ENCODE data around the gene IQCH.

The IQCH gene

DNA sequence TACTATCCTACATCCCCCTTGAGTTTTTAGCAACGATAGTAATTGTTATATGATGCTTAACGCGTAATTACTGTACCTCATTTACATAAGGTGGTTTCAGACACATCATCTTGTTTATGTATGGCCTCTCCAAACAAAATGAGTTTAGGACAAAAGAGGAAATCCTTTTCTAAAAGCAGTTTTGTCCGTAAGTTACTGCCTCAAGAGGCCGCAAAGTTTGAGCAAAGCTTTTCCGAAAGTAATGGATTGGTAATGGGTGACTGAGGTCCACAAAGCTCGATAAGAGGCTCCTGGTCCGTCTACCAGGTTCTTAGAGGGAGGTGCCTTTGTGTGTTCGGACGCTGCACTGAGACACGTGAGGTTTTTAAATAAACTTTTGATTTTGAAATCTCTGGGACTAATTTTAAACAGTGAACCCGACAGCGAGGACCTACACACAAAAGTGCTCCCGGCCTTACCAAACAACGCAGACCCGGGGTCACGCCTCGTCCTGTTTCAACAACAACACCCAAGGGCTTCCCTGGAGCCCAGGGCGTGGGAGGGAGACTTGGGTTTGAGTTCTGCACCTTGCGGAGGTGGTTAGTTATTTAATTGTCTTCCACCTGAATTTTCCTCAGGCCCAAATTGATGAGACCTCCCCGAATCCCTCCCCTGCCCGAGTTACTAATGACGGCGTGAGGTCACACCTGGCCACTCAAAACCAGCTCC, 265.9 kb downstream of the IQCH start:
- FAIRE-seq = no peak
- DNase-seq (ENCODE audit: insufficient read length, low spot score) = no peak

DNA sequence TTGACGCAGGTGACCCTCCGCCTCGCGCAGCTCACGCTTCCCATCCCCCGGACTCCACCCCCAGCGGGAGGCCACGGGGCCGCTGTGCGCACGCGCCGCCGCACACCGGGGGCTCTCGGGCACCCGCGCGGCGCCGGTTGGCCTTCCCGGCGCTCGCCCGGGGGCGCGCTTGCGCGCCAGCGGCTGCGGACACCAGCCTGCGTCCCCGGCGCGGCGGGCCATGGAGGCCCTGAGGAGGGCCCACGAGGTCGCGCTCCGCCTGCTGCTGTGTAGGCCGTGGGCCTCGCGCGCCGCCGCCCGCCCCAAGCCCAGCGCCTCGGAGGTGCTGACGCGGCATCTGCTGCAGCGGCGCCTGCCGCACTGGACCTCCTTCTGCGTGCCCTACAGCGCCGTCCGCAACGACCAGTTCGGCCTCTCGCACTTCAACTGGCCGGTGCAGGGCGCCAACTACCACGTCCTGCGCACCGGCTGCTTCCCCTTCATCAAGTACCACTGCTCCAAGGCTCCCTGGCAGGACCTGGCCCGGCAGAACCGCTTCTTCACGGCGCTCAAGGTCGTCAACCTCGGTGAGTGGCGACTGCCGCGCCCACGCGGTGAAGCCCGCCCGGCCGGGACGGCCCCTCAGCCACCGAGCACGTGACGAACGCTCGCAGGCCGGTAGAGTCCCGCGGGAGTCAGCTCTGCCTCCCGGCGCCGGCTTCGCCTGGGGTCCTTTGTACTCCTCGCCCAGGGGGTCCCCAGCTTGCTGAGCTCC, 266.6 kb downstream of the IQCH start, which contains the start of gene C15orf61:
Gene C15orf61, plus strand, starts transcription at position 103 of the 754 bp plus-strand sequence. Its CDS starts 118 bp downstream, at position 221.
- DNase-seq (ENCODE audit: insufficient read length, low spot score) (peak; percentile 97), FAIRE-seq (peak; percentile 86)

DNA sequence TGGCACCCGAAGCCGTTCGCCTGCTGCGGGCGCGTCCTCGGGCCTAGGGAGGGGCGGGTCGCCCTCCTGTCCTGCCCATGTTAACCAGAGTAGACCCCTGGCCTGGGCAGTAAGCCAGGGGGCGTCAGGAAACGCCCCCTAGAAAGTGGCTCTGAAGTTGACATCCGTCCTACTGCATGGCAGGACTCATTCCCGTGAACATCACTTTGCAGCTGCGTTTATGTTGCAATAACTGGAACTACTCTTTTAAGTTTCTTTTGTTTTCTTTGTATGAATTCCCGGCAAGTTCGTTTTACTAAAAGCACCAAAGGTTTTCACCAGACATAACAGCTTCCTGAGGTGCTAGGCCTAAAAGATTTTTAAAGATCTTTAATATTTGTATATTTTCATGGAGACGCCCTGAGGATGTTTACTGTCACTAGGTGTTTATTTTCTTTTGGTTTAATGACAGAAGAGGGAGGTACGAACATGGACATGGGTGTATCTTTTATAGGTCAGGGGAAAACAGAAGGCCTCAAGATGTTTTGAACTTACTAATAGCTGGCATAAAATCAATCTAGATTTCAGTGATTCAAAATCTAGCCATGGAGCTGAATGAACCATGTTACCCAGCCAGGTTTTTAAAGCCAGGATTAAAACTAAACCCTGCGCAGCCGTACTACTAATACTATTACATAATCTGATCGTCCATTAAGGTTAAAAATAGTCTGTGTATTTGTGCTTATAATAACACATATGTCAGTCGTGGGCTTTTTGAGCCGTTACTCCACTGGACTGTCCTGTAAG, 267.4 kb downstream of the IQCH start:
- DNase-seq (ENCODE audit: insufficient read length, low spot score) (no peak), FAIRE-seq (peak; percentile 38)

GRCh38 chr15:67523330-67523729, 268.7 kb downstream of the IQCH start:
- FAIRE-seq = no peak
- DNase-seq (ENCODE audit: insufficient read length, low spot score) = no peak

GRCh38 chr15:67524235-67524634, 269.6 kb downstream of the IQCH start:
- FAIRE-seq = no peak
- DNase-seq (ENCODE audit: insufficient read length, low spot score) = no peak

DNA sequence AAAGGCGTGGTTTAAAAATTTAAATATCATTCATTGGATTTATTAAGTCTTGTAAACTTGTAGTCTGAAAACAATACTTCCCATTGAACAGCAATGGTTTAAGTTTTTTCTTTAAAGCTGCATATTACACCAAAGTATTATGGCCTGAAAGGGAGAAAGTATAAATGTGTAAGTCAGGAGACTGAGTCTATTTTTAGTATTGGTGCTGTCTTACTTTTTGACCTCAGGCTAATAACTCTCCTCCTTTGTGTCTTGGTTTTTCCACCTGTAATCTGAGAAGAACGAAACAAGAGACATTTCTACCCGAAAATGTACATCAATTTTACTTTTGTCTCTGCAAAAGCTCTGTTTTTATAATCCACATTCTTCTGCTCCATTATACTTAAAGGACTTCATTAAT, 273.9 kb downstream of the IQCH start:
- FAIRE-seq (no peak), DNase-seq (ENCODE audit: insufficient read length, low spot score) (no peak)

DNA sequence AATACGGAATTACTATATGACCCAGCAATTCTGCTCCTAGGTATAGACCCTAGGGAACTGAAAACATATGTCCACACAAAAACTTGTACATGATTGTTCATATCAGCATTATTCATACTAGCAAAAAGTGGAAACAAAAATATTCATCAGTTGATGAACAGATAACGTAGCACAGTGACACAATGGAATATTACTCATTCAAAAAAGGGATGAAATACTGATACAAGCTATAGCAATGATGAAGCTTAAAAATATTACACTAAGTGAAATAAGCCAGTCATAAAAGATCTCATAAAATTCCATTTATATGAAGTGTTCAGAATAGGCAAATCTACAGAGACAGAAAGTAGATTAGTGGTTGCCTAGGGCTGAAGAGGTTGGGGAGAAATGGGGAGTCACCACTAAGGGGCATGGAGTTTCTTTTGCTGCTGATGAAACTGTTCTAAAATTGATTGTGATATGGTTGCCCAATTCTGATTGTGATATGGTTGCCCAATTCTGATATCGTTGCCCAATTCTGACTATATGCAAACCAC, 276.9 kb downstream of the IQCH start:
- no peak for DNase-seq (ENCODE audit: insufficient read length, low spot score)
- FAIRE-seq = peak; percentile 31

- DNase-seq (ENCODE audit: insufficient read length, low spot score) (no peak), FAIRE-seq (no peak)
These were observed 279.3 kb downstream of the IQCH start for GRCh38 chr15:67533873-67534272.

- DNase-seq (ENCODE audit: insufficient read length, low spot score) = no peak
- no peak for FAIRE-seq
These were observed 279.8 kb downstream of the IQCH start for GRCh38 chr15:67534360-67534759.

DNA sequence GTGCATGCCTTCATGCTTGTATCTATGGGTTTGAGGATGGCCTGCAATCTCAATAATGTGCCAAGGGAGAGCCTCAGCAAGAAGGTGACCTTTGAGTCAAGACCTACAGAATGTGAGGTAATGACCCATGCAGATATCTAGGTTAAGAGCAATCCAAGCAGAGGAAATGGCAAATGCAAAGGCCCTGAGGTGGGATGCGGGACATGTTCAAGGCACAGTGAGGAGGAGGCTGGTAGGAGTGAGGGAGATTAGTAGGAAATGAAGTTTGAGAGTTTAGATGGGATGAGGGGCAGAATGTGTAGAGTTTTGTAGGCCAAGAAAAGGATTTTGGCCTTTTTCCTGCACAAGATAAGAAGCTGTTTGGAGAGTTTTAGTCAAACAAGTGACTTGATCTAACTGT, 283.2 kb downstream of the IQCH start:
- DNase-seq (ENCODE audit: insufficient read length, low spot score) (no peak), FAIRE-seq (no peak)

DNA sequence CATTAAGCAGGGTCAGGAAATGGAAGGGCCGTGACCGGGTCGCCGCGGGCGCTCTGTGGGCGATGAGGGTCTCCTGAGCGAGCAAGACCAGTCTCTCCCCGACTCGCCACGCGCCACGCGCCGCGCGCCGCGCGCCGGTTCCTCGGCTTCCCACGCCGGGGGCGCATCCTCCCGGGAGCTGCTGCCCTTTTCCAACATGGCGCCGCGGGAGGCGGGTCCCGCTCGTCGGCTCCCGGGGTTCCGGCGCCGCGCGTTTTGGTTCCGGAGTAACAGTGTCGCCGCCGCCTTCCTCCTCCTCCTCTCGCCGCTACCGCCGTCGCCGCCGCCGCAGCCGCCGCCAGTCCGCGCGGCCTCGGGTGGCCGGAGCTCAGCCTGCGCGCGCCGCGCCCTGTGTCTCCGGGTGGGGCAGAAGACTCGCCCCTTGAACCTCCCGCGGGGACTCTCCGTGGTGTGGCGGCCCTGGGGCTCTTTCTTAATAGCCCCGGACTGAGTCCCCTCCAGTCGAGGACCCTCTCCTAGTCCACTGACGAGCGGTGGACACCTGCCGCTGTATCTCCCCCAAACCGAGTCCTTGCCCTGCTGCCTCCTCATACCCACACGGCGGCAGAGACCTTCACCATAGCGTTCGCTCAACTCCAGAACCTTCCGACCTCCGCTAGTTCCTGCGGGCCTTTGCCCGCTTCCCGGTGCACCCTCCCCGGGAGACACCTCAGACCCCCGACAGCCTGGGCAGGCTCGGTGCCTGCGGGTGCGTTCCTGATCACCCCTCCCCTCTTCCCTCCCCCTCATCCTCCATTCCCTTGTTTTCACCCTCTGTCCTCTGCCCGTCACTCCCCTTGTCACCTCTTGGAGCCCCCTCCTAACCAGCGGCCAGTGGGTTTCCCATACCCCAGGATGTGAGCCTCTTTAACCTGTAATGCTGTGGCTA, 288.1 kb downstream of the IQCH start, which contains the start of gene MAP2K5:
Gene MAP2K5, plus strand, starts transcription at position 284 of the 928 bp plus-strand sequence. Its CDS starts 633 bp downstream, at position 917.
- DNase-seq (ENCODE audit: insufficient read length, low spot score) (peak; percentile 82), FAIRE-seq (peak; percentile 72)

DNA sequence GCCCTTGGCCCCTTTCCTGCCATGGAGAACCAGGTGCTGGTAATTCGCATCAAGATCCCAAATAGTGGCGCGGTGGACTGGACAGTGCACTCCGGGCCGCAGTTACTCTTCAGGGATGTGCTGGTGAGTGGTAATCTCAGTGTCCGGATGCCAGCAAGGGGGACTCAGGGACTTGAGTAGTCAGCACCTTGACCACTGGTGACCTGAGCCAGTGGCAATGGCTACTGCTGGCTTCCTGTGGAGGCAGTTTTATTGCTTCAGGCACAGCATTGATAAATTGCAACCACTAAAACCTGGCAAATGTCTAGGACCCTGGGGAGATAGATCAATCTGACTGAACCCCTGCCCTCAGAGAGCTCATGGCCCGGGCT, 288.7 kb downstream of the IQCH start:
- FAIRE-seq (no peak), DNase-seq (ENCODE audit: insufficient read length, low spot score) (peak; percentile 30)

DNA sequence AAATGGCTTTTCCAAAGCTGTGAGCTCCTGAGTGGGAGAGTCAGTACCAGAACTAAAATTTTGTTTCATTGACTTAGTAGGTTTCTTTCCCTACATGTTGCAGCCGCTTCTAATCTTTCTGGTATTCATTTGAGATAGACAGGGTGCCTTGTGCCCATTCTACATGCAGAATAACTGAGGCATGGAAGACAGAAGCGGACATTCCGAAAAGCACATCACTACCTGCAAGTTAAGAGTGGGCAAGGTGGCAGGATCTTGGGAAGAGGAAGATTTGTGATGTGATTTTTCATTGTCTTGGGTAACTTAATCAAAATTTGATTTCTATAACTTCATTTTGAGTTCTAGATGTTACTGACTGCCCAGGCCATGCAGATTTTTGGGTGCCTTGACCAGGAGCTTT, 289.9 kb downstream of the IQCH start:
- no peak for FAIRE-seq

DNA sequence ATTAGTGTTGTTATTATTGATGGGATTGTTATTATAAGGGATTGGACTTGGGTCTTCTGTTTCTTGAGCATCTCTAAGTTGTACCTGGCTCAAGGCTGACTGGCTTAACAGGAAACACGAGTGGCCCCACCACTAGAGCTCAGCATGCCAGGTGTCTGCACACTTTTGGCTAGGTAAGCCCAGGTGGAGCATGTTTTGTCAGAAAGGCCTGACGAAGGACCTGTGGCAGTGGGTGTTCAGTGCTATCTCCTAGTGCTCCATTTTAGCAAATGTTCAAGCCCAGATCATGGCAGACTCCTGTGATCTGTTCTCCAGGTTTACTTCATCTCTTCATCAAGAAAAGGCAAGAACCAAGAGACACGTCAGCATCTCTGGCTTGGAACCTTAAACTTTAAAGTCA, 291.3 kb downstream of the IQCH start:
- DNase-seq (ENCODE audit: insufficient read length, low spot score) (no peak), FAIRE-seq (no peak)

More for the DNA sequence above, 289.9 kb downstream of the IQCH start:
- no peak for DNase-seq (ENCODE audit: insufficient read length, low spot score)

- no peak for DNase-seq (ENCODE audit: insufficient read length, low spot score)
- FAIRE-seq = no peak
These were observed 292.5 kb downstream of the IQCH start for GRCh38 chr15:67547064-67547463.

DNA sequence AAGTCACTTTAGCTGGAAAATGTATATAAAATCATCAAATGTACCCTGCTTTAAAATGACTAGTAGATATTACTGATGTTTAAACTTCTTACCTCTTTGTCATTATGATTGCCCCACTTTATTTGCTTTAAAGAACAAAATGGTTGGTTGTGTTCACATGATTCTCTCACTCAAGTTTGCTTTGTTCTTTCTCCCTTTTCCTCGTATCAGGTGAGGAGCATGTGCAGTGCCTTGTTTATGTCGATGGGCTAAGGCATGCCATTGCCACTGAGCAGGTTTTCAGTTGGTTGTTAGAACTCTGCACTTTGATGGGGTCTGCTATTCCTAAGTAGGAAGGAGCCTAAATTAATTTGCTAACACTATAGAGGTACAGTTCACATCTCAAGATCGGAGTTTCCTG, 293.2 kb downstream of the IQCH start:
- no peak for DNase-seq (ENCODE audit: insufficient read length, low spot score)
- FAIRE-seq = no peak

DNA sequence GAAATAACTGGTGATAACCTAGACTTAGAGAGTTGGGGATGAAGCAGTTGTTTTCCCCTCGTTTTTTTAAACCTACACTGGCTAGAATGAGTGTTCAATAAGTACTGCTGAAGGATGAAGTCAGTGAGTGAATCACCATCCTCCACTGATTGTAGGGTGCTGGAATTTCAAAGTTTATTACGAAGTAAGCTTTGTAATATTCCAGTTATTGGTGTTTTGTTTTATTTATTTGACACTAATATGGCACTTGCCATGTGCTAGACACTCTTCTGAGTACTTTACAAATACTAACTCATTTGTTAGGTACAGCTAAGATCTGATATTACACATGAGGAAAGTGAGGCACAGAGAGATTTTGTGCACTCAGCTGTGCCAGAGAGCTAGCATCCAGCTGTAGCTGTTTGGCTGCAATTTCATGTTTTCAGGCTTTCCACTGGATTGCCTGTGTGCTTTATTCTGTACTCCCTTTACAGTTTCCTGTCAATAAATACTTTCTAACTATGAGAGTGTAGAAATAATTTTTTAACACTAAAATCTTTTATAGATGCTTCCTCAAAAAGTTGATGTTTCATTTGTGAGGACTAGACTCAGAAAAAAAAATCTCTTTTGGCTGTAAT, 293.8 kb downstream of the IQCH start:
- no peak for FAIRE-seq

GRCh38 chr15:67548862-67549651, 294.5 kb downstream of the IQCH start:
- FAIRE-seq (no peak), DNase-seq (ENCODE audit: insufficient read length, low spot score) (no peak)

More for the DNA sequence above, 293.8 kb downstream of the IQCH start:
- no peak for DNase-seq (ENCODE audit: insufficient read length, low spot score)

GRCh38 chr15:67549736-67550135, 295.1 kb downstream of the IQCH start:
- FAIRE-seq = no peak
- no peak for DNase-seq (ENCODE audit: insufficient read length, low spot score)

All from HTR-8/SVneo (cell line).